BLaER1 (cell line): ENCODE measurements around the gene DEXI.

Experiments used
- H3K27ac ChIP-seq: shearing (Covaris generic); formaldehyde crosslinking; 2 replicates; pipeline ENCODE4 v1.8.1; 2022
- H3K27me3 ChIP-seq: shearing (Covaris generic); formaldehyde crosslinking; 2 replicates; pipeline ENCODE4 v1.8.1; 2022
- H3K36me3 ChIP-seq: shearing (Covaris generic); formaldehyde crosslinking; 2 replicates; pipeline ENCODE4 v1.8.1; 2022
- H3K4me1 ChIP-seq: shearing (Covaris generic); formaldehyde crosslinking; 2 replicates; pipeline ENCODE4 v1.8.1; 2022
- H3K4me2 ChIP-seq: shearing (Covaris generic); formaldehyde crosslinking; 2 replicates; pipeline ENCODE4 v1.8.1; 2022
- H3K4me3 ChIP-seq: shearing (Covaris generic); formaldehyde crosslinking; 2 replicates; pipeline ENCODE4 v1.8.1; 2022
- H3K9ac ChIP-seq: shearing (Covaris generic); formaldehyde crosslinking; 2 replicates; pipeline ENCODE4 v1.8.1; 2022
- H3K9me3 ChIP-seq: shearing (Covaris generic); formaldehyde crosslinking; 2 replicates; pipeline ENCODE4 v1.8.1; 2022
- H4K20me1 ChIP-seq: shearing (Covaris generic); formaldehyde crosslinking; 2 replicates; pipeline ENCODE4 v1.8.1; 2022
- Cebpa-rat ChIP-seq: shearing (Covaris generic); IDR thresholded peaks from 2 replicates; pipeline ENCODE4 v1.8.1; 2022

The DEXI gene

DNA sequence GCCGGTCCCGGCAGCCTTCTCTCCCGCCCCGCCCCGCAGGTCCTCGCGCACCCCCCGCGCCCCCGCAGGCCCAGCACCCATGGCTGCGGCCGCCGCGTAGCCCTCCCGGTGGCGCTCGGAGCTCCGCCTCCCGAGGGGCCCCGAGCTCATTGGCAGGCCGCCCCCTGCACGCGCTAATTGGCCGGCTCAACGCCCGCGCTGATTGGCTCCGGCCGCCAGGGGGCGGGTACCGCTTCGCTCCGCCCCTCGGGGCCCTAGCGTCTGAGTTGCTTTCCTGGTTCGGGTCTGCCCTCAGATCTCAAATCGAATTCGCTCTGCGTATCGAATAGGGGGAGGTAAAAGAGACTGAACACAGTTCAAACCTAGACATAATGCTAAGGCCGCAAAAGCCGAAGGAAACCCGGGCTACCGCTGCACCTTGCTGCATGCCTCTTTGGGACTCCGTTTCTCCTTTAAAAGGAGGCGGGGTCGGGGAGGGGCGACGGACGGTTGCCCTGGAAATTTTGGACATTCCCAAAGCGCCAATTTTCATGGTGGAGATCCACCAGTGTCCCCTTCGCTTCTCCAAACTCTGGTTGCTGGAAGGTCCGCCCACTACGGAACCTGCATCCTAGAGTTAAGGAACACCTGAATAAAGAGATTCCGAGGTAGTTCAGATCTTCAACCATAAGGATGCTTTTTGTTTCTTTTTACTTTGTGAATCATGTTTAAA, at the start of gene DEXI:
Gene DEXI (minus strand): TSS at position 117 of the 712 bp plus-strand sequence. CDS start 463 bp downstream, outside the sequence.
- no peak for TF ChIP-seq Cebpa-rat
- peak within 1 kb of the TSS; percentile 88 for H3K9ac ChIP-seq
- peak within 1 kb of the TSS; percentile 80 for H3K4me3 ChIP-seq
- H3K4me1 ChIP-seq = peaks cover 82% of the 10 kb centered on the region
- no peaks in the 10 kb centered on the region for H3K9me3 ChIP-seq
- H3K27ac ChIP-seq = peak within 1 kb of the TSS; percentile 85
- no peaks in the 10 kb centered on the region for H3K36me3 ChIP-seq
- peaks cover 70% of the 10 kb centered on the region for H4K20me1 ChIP-seq
- H3K4me2 ChIP-seq = peak within 1 kb of the TSS; percentile 99
- no peaks in the 10 kb centered on the region for H3K27me3 ChIP-seq

DNA sequence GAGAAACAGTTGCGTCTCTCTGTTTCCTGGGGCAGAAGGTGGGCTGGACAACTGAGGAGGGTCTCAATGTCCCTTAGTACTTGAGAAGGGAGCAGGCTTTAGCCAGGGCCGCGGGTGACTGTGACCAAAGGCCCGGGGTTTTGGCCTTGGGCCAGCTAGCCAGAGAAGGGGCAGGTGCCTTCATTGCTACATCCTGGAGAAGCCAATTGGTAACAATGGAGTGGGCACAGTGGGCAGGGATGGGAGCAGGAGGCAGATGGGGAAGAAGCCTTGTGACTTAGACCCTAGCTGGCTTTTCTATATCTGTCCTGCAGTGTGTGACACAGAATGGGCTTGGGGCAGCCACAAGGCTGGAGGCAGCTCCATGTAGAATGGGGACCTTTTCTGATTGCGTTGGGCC, 48.1 kb upstream of the DEXI start:
- no peak for TF ChIP-seq Cebpa-rat
- H3K27ac ChIP-seq = no peak overlapping the region
- no peaks in the 10 kb centered on the region for H4K20me1 ChIP-seq
- H3K36me3 ChIP-seq = peaks cover 85% of the 10 kb centered on the region
- H3K9ac ChIP-seq = no peak overlapping the region
- H3K4me1 ChIP-seq = peaks cover 16% of the 10 kb centered on the region
- H3K4me3 ChIP-seq = no peak overlapping the region
- no peaks in the 10 kb centered on the region for H3K9me3 ChIP-seq
- H3K4me2 ChIP-seq = no peak overlapping the region
- no peaks in the 10 kb centered on the region for H3K27me3 ChIP-seq

DNA sequence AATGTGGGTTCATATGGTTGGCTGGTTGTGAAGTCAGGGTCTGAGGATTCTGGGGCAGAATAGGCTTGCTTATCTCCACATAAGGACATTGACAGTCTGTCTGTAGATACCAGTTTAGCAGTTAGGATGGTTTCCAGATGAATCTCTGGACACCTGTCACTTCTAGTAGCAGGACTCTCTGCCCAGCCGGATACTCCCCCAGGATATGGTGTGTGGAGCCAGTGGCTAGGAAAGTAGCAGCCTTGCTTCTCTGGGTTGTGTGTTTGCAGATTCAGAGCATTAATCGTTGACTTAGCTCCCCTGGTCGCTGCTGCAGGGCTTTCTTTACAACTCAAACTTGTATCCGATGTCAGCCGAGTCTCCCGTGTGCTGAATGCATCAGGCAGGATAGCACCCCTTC, 47.3 kb upstream of the DEXI start:
- TF ChIP-seq Cebpa-rat = no peak
- peaks cover 19% of the 10 kb centered on the region for H3K4me1 ChIP-seq
- H3K9me3 ChIP-seq = no peaks in the 10 kb centered on the region
- peaks cover 79% of the 10 kb centered on the region for H3K36me3 ChIP-seq
- H4K20me1 ChIP-seq = no peaks in the 10 kb centered on the region; the same call in 1 of the 2 replicates
- H3K9ac ChIP-seq = no peak overlapping the region
- H3K4me3 ChIP-seq = no peak overlapping the region
- H3K27me3 ChIP-seq = no peaks in the 10 kb centered on the region
- no peak overlapping the region for H3K4me2 ChIP-seq
- no peak overlapping the region for H3K27ac ChIP-seq

DNA sequence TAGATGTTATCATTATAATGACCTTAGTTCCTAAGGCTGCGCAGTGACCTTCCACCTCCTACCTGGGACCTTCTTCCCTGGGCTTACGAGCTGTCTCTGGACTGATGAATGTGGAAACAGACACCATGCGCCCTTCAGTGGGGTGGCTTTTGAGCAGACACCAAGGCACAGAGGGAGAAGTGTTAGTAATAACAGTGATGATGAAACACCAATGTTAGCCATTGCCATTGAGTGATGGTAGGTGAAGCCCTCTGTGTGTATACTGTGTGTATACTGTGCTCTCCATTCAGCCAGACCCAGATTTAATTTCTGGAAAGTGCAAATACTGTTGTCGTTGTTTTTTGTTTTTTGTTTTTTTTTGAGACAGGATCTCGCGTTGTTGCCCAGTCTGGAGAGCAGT, 46.6 kb upstream of the DEXI start:
- no peak overlapping the region for H3K9ac ChIP-seq
- no peaks in the 10 kb centered on the region; the same call in 1 of the 2 replicates for H4K20me1 ChIP-seq
- H3K27ac ChIP-seq = no peak overlapping the region
- H3K4me1 ChIP-seq = peaks cover 19% of the 10 kb centered on the region
- no peak for TF ChIP-seq Cebpa-rat
- no peak overlapping the region for H3K4me2 ChIP-seq
- H3K9me3 ChIP-seq = no peaks in the 10 kb centered on the region
- H3K4me3 ChIP-seq = no peak overlapping the region
- H3K27me3 ChIP-seq = no peaks in the 10 kb centered on the region
- peaks cover 79% of the 10 kb centered on the region for H3K36me3 ChIP-seq

DNA sequence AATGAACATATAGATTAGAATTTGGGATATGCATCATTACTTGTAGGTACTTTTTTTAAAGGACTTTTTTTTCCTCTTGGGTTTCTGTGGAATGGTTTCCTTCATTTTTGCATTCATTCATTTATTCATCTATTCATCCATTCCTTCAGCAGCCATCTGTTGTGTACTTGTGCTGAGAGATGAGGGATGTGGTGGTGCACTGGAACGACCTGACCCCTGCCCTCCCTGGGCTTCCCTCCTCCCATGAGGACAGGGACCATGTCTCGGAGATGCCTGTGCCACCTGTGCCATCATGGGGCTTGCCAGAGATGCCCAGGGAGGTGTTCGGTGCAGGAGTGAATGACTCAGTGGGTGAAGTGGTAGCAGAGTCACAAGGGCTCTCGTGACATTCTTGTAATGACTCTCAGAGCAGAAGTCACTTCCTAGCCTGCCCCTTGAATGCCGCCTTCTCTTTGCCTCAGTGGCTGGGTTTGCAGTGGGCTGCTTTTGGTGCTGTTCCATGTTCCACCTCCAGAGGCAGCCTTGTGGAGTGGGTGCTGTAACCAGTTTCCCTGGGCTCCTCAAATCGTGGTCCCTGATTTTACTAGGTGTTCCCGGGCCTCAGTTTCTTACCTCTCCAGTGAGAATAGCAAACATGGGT, 46.0 kb upstream of the DEXI start:
- Histone ChIP-seq H3K27ac (no peak overlapping the region), H3K36me3 (peaks cover 78% of the 10 kb centered on the region), H3K27me3 (no peaks in the 10 kb centered on the region), H3K4me2 (no peak overlapping the region), H3K9me3 (no peaks in the 10 kb centered on the region), H3K4me1 (peaks cover 20% of the 10 kb centered on the region), H3K9ac (no peak overlapping the region), H3K4me3 (no peak overlapping the region), H4K20me1 (no peaks in the 10 kb centered on the region; the same call in 1 of the 2 replicates)
- TF ChIP-seq Cebpa-rat = no peak

DNA sequence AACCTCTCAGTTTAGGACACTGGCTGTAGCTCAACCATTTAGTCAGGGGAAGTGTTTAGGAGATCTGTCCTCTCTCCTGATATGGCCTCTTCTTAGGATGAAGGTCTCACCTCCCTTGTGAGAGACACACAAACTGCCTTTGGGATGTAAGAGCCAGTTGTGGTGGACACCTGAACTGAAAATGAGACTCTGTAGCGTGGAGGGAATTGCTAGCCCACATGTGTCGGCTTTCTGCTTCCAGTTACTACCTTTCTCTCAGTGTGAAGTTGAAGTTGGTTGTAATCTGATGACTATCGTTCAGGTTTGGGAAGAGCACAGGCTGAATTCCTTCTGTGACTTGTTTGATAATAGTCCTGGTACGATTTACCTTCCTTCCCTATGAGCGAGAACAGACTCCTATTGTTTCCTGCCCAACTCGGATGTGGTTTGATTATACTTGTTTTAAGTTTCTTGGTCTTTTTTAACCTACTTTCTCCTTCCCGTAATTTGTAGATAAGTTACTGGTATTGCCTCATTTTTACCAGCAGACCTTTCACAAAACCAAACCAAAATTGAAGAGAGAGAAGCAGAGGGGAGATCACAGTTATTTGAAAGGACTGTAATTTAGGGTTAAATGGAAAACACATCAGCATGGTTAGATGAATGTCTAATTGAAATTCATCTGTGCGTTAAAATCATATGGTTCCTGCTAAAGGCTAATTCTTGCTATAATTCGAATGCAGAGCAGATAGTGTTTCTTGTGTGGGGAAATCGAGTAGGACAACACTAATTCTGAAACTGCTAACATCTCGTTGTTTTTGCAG, 45.3 kb upstream of the DEXI start:
- no peak overlapping the region for H3K4me2 ChIP-seq
- H3K9ac ChIP-seq = no peak overlapping the region
- H3K9me3 ChIP-seq = no peaks in the 10 kb centered on the region
- no peaks in the 10 kb centered on the region for H3K27me3 ChIP-seq
- H3K36me3 ChIP-seq = peaks cover 78% of the 10 kb centered on the region
- TF ChIP-seq Cebpa-rat = no peak
- no peak overlapping the region for H3K27ac ChIP-seq
- H3K4me3 ChIP-seq = no peak overlapping the region
- peaks cover 27% of the 10 kb centered on the region for H3K4me1 ChIP-seq
- no peaks in the 10 kb centered on the region; the same call in 1 of the 2 replicates for H4K20me1 ChIP-seq

DNA sequence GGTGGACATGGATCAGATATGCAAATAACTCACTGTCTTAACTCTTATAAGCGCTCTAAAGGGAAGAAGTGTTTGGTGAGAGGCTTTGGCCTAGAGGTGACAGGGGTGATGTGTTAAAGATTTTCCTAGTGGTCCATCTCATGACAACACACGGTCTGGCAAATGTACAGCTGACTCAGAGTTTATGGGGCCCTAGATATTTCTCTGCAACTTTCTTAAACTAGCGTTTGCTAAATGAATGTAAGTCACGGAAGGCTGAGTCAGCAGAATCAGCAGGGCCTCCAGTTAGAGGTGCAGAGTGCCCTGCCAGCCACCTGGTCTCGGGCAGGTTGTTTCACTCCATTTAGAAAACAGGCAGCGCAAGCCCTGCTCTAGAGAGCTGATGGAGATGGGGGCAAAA, 42.2 kb upstream of the DEXI start:
- TF ChIP-seq Cebpa-rat = no peak
- no peak overlapping the region for H3K4me2 ChIP-seq
- H3K4me1 ChIP-seq = peaks cover 44% of the 10 kb centered on the region
- no peaks in the 10 kb centered on the region for H3K27me3 ChIP-seq
- H3K9me3 ChIP-seq = no peaks in the 10 kb centered on the region
- peaks cover 66% of the 10 kb centered on the region for H3K36me3 ChIP-seq
- no peak overlapping the region for H3K27ac ChIP-seq
- H3K9ac ChIP-seq = no peak overlapping the region
- H4K20me1 ChIP-seq = no peaks in the 10 kb centered on the region; the same call in 1 of the 2 replicates
- H3K4me3 ChIP-seq = no peak overlapping the region

DNA sequence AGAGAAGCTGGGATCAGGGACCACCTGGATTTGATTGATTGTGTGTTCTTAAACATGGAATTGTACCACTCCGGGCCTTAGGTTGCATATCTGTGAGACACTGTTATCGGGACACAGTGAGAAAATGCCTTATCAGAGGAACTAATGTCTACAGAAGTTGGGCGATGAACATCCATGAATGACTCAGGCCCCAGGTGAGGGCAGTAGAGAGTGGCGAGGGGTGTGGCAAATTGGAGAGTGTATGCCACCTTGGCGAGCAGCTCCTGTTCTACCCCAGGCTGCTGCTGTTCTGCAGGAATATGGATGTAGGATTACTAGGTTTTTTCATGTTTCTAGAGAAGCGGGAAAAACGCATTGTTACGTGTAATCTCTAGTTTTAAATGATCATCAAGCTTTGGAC, 40.9 kb upstream of the DEXI start:
- H4K20me1 ChIP-seq = no peaks in the 10 kb centered on the region; the same call in 1 of the 2 replicates
- peak overlapping the region; percentile 77 for H3K4me2 ChIP-seq
- no peak overlapping the region for H3K27ac ChIP-seq
- H3K9me3 ChIP-seq = no peaks in the 10 kb centered on the region
- H3K36me3 ChIP-seq = peaks cover 66% of the 10 kb centered on the region
- H3K9ac ChIP-seq = no peak overlapping the region
- no peaks in the 10 kb centered on the region for H3K27me3 ChIP-seq
- no peak overlapping the region for H3K4me3 ChIP-seq
- TF ChIP-seq Cebpa-rat = no peak
- H3K4me1 ChIP-seq = peaks cover 44% of the 10 kb centered on the region

DNA sequence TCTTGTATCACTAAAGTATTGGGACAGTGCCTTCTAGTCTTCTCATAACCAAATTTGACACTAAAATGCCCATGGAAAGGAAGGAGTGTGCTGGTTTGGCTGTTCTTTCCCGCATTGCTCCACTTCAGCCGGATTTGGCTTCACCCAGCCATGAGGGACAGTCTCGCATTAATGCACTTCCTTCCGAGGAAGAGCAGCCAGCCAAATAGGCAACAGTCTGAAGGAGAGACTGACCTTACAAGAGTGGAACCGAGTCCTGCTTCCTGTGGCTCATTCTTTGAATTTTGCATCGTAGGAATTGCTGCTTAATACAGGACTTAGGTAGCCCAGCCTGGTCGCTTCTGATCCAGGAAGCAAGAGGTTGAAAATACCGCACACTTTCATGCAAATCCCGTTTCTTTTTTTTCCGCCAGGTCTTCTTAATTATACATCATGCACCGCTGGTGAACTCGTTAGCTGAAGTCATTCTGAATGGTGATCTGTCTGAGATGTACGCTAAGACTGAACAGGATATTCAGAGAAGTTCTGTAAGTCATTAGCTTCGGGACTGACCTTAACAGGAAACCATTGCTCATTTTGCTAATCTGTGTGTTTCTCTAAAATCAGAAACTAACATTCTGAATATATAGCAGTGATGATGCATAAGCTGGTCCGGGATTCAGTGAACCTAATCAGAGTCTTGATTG, 40.3 kb upstream of the DEXI start:
- Histone ChIP-seq H4K20me1 (no peaks in the 10 kb centered on the region; the same call in 1 of the 2 replicates), H3K9me3 (no peaks in the 10 kb centered on the region), H3K36me3 (peaks cover 67% of the 10 kb centered on the region), H3K4me2 (peak overlapping the region; percentile 77), H3K27me3 (no peaks in the 10 kb centered on the region), H3K9ac (peak overlapping the region; percentile 27; the same call in 1 of the 2 replicates), H3K4me3 (no peak overlapping the region; the same call in 1 of the 2 replicates), H3K4me1 (peaks cover 41% of the 10 kb centered on the region), H3K27ac (peak overlapping the region; percentile 49)
- TF ChIP-seq Cebpa-rat = no peak
